Measurements from ENCODE around the gene MYH13. TPM values are rescaled to one million over a fixed set of nuclear protein-coding genes. Genes with fewer than 3 reads are reported as not detected.

Gene MYH13
- total RNA-seq, 1 donor from 2014 or later: not detected

- Histone ChIP-seq H3K27ac (no peak overlapping the region), H3K36me3 (no peaks in the 10 kb centered on the region), H3K4me1 (peaks cover 12% of the 10 kb centered on the region), H3K4me3 (no peak overlapping the region), H3K27me3 (no peaks in the 10 kb centered on the region), H3K9me3 (no peaks in the 10 kb centered on the region)
- no peak for DNase-seq (ENCODE audit: extremely low spot score in 2 of 2)
- no peak for TF ChIP-seq POLR2A (IDR thresholded peaks at IDR 0.05)
- no peak for TF ChIP-seq POLR2AphosphoS5 (IDR thresholded peaks at IDR 0.05; ENCODE audit: insufficient read depth in 1 of 2, low read depth in 1 of 2)
- no peak for TF ChIP-seq CTCF (IDR thresholded peaks at IDR 0.05)
- intact Hi-C loops (cut with DNase I): no loop called here
Observed at GRCh38 chr17:10286324-10286723, 86.5 kb downstream of the MYH13 start.

GRCh38 chr17:10285896-10286295 is 86.9 kb downstream of the MYH13 start:
- no peak for DNase-seq (ENCODE audit: extremely low spot score in 2 of 2)
- intact Hi-C loops (cut with DNase I): no loop called here
- no peak overlapping the region for H3K27ac ChIP-seq
- H3K27me3 ChIP-seq: no peaks in the 10 kb centered on the region
- H3K9me3 ChIP-seq: no peaks in the 10 kb centered on the region
- H3K36me3 ChIP-seq: no peaks in the 10 kb centered on the region
- H3K4me3 ChIP-seq: no peak overlapping the region
- TF ChIP-seq POLR2AphosphoS5 (IDR thresholded peaks at IDR 0.05; ENCODE audit: insufficient read depth in 1 of 2, low read depth in 1 of 2): no peak
- no peak for TF ChIP-seq POLR2A (IDR thresholded peaks at IDR 0.05)
- no peak for TF ChIP-seq CTCF (IDR thresholded peaks at IDR 0.05)
- H3K4me1 ChIP-seq: peaks cover 12% of the 10 kb centered on the region

- Histone ChIP-seq H3K27ac (no peak overlapping the region), H3K4me3 (no peak overlapping the region), H3K36me3 (no peaks in the 10 kb centered on the region), H3K4me1 (no peaks in the 10 kb centered on the region), H3K9me3 (no peaks in the 10 kb centered on the region), H3K27me3 (no peaks in the 10 kb centered on the region)
- no peak for TF ChIP-seq POLR2A (IDR thresholded peaks at IDR 0.05)
- TF ChIP-seq POLR2AphosphoS5 (IDR thresholded peaks at IDR 0.05; ENCODE audit: insufficient read depth in 1 of 2, low read depth in 1 of 2): no peak
- no peak for TF ChIP-seq CTCF (IDR thresholded peaks at IDR 0.05)
- intact Hi-C loops (cut with DNase I): no loop called here
- no peak for DNase-seq (ENCODE audit: extremely low spot score in 2 of 2)
Observed at GRCh38 chr17:10280068-10280467, 92.7 kb downstream of the MYH13 start.

- H3K4me1 ChIP-seq: no peaks in the 10 kb centered on the region
- intact Hi-C loops (cut with DNase I): no loop called here
- H3K9me3 ChIP-seq: no peaks in the 10 kb centered on the region
- DNase-seq (ENCODE audit: extremely low spot score in 2 of 2): no peak
- no peak for TF ChIP-seq POLR2A (IDR thresholded peaks at IDR 0.05)
- no peaks in the 10 kb centered on the region for H3K27me3 ChIP-seq
- H3K36me3 ChIP-seq: no peaks in the 10 kb centered on the region
- no peak overlapping the region for H3K27ac ChIP-seq
- no peak overlapping the region for H3K4me3 ChIP-seq
Observed at GRCh38 chr17:10278218-10278617, 94.6 kb downstream of the MYH13 start.

GRCh38 chr17:10276436-10276835 is 96.4 kb downstream of the MYH13 start:
- Histone ChIP-seq H3K4me3 (no peak overlapping the region), H3K27me3 (no peaks in the 10 kb centered on the region), H3K9me3 (no peaks in the 10 kb centered on the region), H3K4me1 (no peaks in the 10 kb centered on the region), H3K36me3 (no peaks in the 10 kb centered on the region), H3K27ac (no peak overlapping the region)
- TF ChIP-seq CTCF (IDR thresholded peaks at IDR 0.05) (no peak), POLR2AphosphoS5 (IDR thresholded peaks at IDR 0.05; ENCODE audit: insufficient read depth in 1 of 2, low read depth in 1 of 2) (no peak), POLR2A (IDR thresholded peaks at IDR 0.05) (no peak)
- intact Hi-C loops (cut with DNase I): no loop called here
- peak in 1 of 2 donors; percentile 67 for DNase-seq (ENCODE audit: extremely low spot score in 2 of 2)

GRCh38 chr17:10275418-10275817 is 97.4 kb downstream of the MYH13 start:
- intact Hi-C loops (cut with DNase I): no loop called here
- no peak for TF ChIP-seq POLR2A (IDR thresholded peaks at IDR 0.05)
- TF ChIP-seq CTCF (IDR thresholded peaks at IDR 0.05): no peak
- TF ChIP-seq POLR2AphosphoS5 (IDR thresholded peaks at IDR 0.05; ENCODE audit: insufficient read depth in 1 of 2, low read depth in 1 of 2): no peak
- no peak overlapping the region for H3K4me3 ChIP-seq
- DNase-seq (ENCODE audit: extremely low spot score in 2 of 2): peak in 1 of 2 donors; percentile 87
- no peaks in the 10 kb centered on the region for H3K9me3 ChIP-seq
- H3K27me3 ChIP-seq: no peaks in the 10 kb centered on the region
- H3K36me3 ChIP-seq: no peaks in the 10 kb centered on the region
- H3K27ac ChIP-seq: no peak overlapping the region
- H3K4me1 ChIP-seq: no peaks in the 10 kb centered on the region
